Mucosa of stomach (tissue), 1 donor: ENCODE measurements around the gene RAB27B.
"Not testable (repeated sequence)": the region's sequence is repeated elsewhere in the genome, so short reads cannot be mapped to it uniquely, and the experiment has no call there.

ENCODE experiments used
- H3K27me3 ChIP-seq: one replicate; pipeline ENCODE4 v1.7.0; 2013; ENCODE audit warnings: mild to moderate bottlenecking, low read length; ENCODE audit not compliant: control insufficient read depth, insufficient read depth
- H3K36me3 ChIP-seq: one replicate; pipeline ENCODE4 v1.7.0; 2013; ENCODE audit warnings: low read length; ENCODE audit not compliant: control insufficient read depth, insufficient read depth
- H3K4me1 ChIP-seq: one replicate; pipeline ENCODE4 v1.7.0; 2013; ENCODE audit warnings: mild to moderate bottlenecking, low read length; ENCODE audit not compliant: control insufficient read depth, insufficient read depth
- H3K4me3 ChIP-seq: one replicate; pipeline ENCODE4 v1.7.0; 2013; ENCODE audit warnings: low read length
- H3K9ac ChIP-seq: one replicate; pipeline ENCODE4 v1.7.0; 2013; ENCODE audit warnings: mild to moderate bottlenecking, low read length, moderate library complexity
- H3K9me3 ChIP-seq: one replicate; pipeline ENCODE4 v1.7.0; 2013; ENCODE audit warnings: mild to moderate bottlenecking, low read length, moderate library complexity; ENCODE audit not compliant: control insufficient read depth
- donor health status: Pancreatic carcinoma.

The RAB27B gene

GRCh38 chr18:54801374-54801773, 26.9 kb upstream of the RAB27B start:
- no peak overlapping the region for H3K9ac ChIP-seq
- no peak overlapping the region for H3K4me3 ChIP-seq
- H3K36me3 ChIP-seq: no peaks in the 10 kb centered on the region
- no peaks in the 10 kb centered on the region for H3K9me3 ChIP-seq
- no peaks in the 10 kb centered on the region for H3K27me3 ChIP-seq
- peaks cover 14% of the 10 kb centered on the region for H3K4me1 ChIP-seq

- H3K4me1 ChIP-seq: peaks cover 14% of the 10 kb centered on the region
- no peak overlapping the region for H3K9ac ChIP-seq
- H3K9me3 ChIP-seq: no peaks in the 10 kb centered on the region
- H3K27me3 ChIP-seq: no peaks in the 10 kb centered on the region
- H3K36me3 ChIP-seq: no peaks in the 10 kb centered on the region
- no peak overlapping the region for H3K4me3 ChIP-seq
These were observed 26.1 kb upstream of the RAB27B start for GRCh38 chr18:54802178-54802577.

- no peak overlapping the region for H3K4me3 ChIP-seq
- H3K9ac ChIP-seq: no peak overlapping the region
- H3K9me3 ChIP-seq: no peaks in the 10 kb centered on the region
- H3K27me3 ChIP-seq: no peaks in the 10 kb centered on the region
- H3K36me3 ChIP-seq: no peaks in the 10 kb centered on the region
- peaks cover 14% of the 10 kb centered on the region for H3K4me1 ChIP-seq
These were observed 25.4 kb upstream of the RAB27B start for GRCh38 chr18:54802686-54803395.

- Histone ChIP-seq H3K9ac (no peak overlapping the region), H3K36me3 (no peaks in the 10 kb centered on the region), H3K4me1 (peaks cover 14% of the 10 kb centered on the region), H3K4me3 (no peak overlapping the region), H3K27me3 (no peaks in the 10 kb centered on the region), H3K9me3 (no peaks in the 10 kb centered on the region)
These were observed 22.5 kb upstream of the RAB27B start for GRCh38 chr18:54805571-54806334.

GRCh38 chr18:54806526-54806925, 21.8 kb upstream of the RAB27B start:
- Histone ChIP-seq H3K4me3 (no peak overlapping the region), H3K27me3 (no peaks in the 10 kb centered on the region), H3K9ac (no peak overlapping the region), H3K9me3 (no peaks in the 10 kb centered on the region), H3K36me3 (no peaks in the 10 kb centered on the region), H3K4me1 (peaks cover 12% of the 10 kb centered on the region)

GRCh38 chr18:54807303-54807702, 21.0 kb upstream of the RAB27B start:
- Histone ChIP-seq H3K36me3 (no peaks in the 10 kb centered on the region), H3K4me1 (peaks cover 4% of the 10 kb centered on the region), H3K4me3 (no peak overlapping the region), H3K9ac (no peak overlapping the region), H3K9me3 (no peaks in the 10 kb centered on the region), H3K27me3 (no peaks in the 10 kb centered on the region)

GRCh38 chr18:54810662-54811061, 17.6 kb upstream of the RAB27B start:
- not testable (repeated sequence) for H3K36me3 ChIP-seq, H3K4me1 ChIP-seq, H3K9me3 ChIP-seq, H3K4me3 ChIP-seq, H3K27me3 ChIP-seq, H3K9ac ChIP-seq

GRCh38 chr18:54812885-54813284, 15.4 kb upstream of the RAB27B start:
- no peaks in the 10 kb centered on the region for H3K27me3 ChIP-seq
- H3K4me3 ChIP-seq: no peak overlapping the region
- H3K4me1 ChIP-seq: no peaks in the 10 kb centered on the region
- H3K9me3 ChIP-seq: no peaks in the 10 kb centered on the region
- no peaks in the 10 kb centered on the region for H3K36me3 ChIP-seq
- H3K9ac ChIP-seq: no peak overlapping the region

GRCh38 chr18:54813305-54813704, 15.0 kb upstream of the RAB27B start:
- H3K36me3 ChIP-seq: no peaks in the 10 kb centered on the region
- no peaks in the 10 kb centered on the region for H3K9me3 ChIP-seq
- H3K27me3 ChIP-seq: no peaks in the 10 kb centered on the region
- H3K4me3 ChIP-seq: no peak overlapping the region
- no peak overlapping the region for H3K9ac ChIP-seq
- no peaks in the 10 kb centered on the region for H3K4me1 ChIP-seq

GRCh38 chr18:54813977-54814565, 14.2 kb upstream of the RAB27B start:
- no peaks in the 10 kb centered on the region for H3K36me3 ChIP-seq
- H3K9ac ChIP-seq: no peak overlapping the region
- no peaks in the 10 kb centered on the region for H3K9me3 ChIP-seq
- H3K4me3 ChIP-seq: no peak overlapping the region
- no peaks in the 10 kb centered on the region for H3K4me1 ChIP-seq
- H3K27me3 ChIP-seq: no peaks in the 10 kb centered on the region

- Histone ChIP-seq H3K4me3 (no peak overlapping the region), H3K9me3 (no peaks in the 10 kb centered on the region), H3K27me3 (no peaks in the 10 kb centered on the region), H3K36me3 (no peaks in the 10 kb centered on the region), H3K9ac (no peak overlapping the region), H3K4me1 (no peaks in the 10 kb centered on the region)
These were observed 13.2 kb upstream of the RAB27B start for GRCh38 chr18:54815086-54815485.

- H3K4me1 ChIP-seq, H3K9me3 ChIP-seq, H3K36me3 ChIP-seq, H3K27me3 ChIP-seq, H3K9ac ChIP-seq, H3K4me3 ChIP-seq: not testable (repeated sequence)
These were observed 7.4 kb upstream of the RAB27B start for GRCh38 chr18:54820785-54821275.
